GM12872 (cell line): Measurements from ENCODE around the gene EXPH5.

Experiments used
- TF ChIP-seq, protein P1 (sequence below): IDR thresholded peaks from 3 replicates; pipeline ENCODE4 v1.5.1; 2011; ENCODE audit warnings: low read depth, mild to moderate bottlenecking, low read length, moderate library complexity; ENCODE audit not compliant: insufficient read depth

The EXPH5 gene

DNA sequence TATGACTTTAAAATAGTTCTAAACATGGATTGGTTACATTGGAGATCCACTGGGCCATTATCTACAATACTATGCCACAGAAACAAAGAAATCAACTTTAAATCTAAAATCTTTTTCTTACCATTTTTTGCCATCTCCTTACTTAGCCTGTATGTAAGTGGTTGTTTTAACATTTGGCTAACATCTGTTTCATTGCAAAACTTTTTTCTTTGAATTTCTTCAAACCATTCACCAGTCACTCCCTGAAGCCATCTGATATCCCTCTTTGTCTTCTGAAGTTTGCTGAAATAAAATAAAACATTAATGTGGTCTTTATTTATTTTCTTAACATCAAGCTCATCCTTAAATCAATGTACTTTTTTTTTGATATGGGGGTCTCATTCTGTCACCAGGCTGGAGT, 52.0 kb downstream of the EXPH5 start:
- TF ChIP-seq, protein P1, sequence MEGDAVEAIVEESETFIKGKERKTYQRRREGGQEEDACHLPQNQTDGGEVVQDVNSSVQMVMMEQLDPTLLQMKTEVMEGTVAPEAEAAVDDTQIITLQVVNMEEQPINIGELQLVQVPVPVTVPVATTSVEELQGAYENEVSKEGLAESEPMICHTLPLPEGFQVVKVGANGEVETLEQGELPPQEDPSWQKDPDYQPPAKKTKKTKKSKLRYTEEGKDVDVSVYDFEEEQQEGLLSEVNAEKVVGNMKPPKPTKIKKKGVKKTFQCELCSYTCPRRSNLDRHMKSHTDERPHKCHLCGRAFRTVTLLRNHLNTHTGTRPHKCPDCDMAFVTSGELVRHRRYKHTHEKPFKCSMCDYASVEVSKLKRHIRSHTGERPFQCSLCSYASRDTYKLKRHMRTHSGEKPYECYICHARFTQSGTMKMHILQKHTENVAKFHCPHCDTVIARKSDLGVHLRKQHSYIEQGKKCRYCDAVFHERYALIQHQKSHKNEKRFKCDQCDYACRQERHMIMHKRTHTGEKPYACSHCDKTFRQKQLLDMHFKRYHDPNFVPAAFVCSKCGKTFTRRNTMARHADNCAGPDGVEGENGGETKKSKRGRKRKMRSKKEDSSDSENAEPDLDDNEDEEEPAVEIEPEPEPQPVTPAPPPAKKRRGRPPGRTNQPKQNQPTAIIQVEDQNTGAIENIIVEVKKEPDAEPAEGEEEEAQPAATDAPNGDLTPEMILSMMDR: no peak

DNA sequence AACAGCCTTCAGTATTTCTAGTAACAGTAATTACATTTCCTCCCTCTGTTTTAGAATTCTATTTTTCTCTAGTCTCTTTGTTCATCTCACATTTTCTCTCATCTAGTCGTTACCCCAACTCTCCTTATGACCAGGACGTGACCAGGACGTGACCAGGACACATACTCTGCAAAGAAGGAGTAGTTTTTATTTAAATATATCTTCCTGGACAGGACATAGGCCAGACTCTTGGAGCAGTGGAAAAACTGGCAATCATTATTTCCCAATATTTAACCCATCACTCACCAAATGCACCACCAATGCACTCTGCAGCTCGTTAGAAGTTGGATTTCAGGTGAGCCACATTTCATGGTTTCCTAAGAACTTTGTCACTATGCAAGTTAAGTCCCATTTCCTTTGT, 55.1 kb downstream of the EXPH5 start:
- TF ChIP-seq, protein P1: no peak

DNA sequence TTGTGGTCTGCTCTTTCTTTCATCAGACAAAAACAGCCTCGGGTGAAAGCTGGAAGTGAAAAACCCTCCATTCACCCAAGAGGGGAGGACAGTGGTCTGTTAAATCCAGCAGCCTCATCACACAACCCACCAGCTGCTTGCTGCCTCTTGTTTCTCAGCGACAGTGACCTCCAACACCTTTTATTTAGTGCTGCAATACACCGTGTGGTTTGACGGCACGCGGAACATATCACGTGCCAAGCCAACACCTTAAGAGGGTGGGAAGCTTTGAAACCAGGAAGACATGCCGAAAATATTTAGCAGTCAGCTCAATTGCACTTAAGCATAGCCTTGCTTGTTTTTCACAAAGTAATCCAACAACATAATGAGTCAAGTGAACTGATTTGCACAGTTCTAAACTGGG, 55.5 kb downstream of the EXPH5 start:
- TF ChIP-seq, protein P1: no peak

DNA sequence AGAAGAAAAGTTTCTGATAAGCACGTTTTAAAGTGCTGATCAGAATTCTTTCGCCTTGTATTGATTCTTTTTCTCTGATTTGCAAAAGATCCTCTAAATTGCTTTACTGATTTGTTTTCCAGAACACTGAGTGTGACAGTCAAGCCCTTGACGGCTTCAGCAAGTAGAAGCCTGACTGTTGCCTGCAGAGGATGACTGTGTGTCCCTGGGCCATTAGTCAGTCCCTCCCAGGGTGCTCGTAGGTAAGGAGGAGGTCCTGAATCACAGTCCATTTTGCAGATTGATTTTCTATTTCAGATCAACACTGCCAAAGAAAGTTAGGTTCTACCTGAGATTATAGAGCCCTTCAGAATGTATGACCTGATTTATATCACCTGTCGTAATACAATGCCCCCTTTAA, 56.8 kb downstream of the EXPH5 start:
- TF ChIP-seq, protein P1: no peak

DNA sequence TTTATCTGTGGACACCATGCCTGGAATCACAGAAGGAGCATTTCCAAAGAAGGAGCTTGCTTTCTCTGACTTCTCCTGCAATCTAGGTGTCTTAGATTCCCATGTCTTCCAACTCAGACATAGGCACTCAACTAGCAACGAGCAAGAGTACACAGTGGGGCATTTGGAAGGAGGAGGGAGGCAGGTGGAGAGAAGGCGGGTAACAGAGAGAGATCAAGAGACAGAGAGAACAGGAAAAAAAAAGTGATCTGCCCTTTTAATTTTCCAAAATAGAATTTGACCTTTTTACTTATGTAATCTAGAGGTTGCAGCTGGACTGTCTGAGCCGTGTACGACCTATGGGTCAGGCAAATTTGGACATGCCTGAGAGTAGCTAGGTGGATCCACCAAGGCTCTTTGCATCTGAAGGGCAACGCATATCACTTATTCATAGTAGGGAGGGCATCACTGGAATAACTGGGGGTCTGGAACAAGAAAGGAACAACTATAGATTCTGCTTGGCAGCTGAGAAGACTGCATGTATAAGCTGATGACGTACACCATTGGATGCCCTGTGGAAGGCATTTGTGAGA, 58.1 kb downstream of the EXPH5 start:
- TF ChIP-seq, protein P1: no peak

DNA sequence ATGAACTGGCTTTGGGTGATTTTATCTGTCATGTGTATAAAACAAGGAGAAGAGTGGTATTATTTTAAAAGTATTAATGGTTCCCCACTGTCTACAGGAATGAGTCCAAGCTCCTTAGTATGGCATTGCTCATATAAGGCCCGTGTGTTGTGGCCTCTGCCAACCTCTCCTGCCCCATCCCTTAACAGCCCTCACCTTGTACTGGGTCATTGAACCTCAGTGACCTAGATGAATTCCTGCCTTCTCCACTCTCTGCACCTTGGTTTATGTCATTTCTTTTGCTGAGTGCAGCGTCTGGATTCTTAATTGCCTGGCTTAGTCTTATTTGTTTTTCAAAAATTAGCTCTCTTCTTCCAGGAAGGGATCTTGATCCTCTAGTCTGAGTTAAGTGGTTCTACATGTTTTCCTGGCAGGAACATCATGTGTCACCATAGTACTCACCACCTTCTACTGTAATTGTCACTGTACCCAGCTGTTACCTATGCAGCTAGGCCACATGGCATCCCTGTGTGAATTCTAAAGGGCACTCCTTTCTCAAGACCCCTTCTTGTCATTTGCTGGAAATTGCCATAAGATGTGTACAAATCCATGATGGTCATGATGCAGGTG, 59.2 kb downstream of the EXPH5 start:
- TF ChIP-seq, protein P1: no peak

DNA sequence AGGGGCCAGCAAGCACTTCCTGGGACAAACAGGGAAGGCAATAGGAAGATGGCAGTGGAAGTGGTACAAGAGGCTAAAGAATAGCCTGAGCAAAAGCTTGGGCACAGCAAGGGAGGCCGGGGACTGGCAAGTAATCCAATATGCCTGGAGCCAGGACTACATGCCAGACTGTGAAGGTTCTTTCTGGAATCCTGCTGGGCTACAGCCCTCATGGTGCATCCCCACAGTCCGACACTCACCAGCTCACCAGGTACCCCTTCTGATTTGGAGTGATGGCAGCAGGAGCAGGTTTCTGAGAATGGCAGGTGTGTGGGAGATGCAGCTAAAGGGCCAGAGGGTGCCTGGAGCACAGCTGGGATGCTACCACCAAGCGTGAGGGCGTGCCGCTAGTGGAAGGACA, 63.1 kb downstream of the EXPH5 start:
- TF ChIP-seq, protein P1: no peak

DNA sequence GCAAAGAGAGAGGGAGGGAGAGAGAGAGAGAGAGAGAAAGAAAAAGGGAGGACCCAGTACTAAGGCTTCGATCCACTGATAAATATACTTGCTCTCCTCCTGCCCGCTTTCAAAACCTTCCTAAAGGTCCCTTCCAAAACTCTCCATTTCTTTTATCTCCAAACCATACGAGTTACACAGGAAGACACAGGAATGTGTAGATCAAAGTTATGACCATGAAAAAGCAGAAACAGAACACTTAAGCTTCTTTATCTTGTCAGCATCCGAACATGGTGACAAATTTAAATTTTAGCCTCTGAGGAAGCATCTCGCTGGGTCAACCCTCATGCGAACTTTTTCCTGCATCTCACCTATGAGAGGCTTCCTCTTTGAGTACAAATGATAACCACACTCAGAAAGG, 66.2 kb downstream of the EXPH5 start:
- TF ChIP-seq, protein P1: no peak
